OCI-LY3 (cell line): ENCODE measurements around the gene PAM16.

Experiments
- EZH2phosphoT487 ChIP-seq: fragments of 200-600 bp; shearing (Covaris generic); IDR thresholded peaks from 2 replicates; pipeline ENCODE4 v1.6.1; 2018; ENCODE audit warnings: antibody characterized with exemption, mixed run types, low read depth
- TF ChIP-seq, protein P1 (sequence below): fragments of 200-600, 300-600 bp; sonication (generic); IDR thresholded peaks from 2 replicates; pipeline ENCODE4 v1.5.1; 2014; ENCODE audit warnings: antibody characterized with exemption, low read length, low read depth

- TF ChIP-seq, protein P1, sequence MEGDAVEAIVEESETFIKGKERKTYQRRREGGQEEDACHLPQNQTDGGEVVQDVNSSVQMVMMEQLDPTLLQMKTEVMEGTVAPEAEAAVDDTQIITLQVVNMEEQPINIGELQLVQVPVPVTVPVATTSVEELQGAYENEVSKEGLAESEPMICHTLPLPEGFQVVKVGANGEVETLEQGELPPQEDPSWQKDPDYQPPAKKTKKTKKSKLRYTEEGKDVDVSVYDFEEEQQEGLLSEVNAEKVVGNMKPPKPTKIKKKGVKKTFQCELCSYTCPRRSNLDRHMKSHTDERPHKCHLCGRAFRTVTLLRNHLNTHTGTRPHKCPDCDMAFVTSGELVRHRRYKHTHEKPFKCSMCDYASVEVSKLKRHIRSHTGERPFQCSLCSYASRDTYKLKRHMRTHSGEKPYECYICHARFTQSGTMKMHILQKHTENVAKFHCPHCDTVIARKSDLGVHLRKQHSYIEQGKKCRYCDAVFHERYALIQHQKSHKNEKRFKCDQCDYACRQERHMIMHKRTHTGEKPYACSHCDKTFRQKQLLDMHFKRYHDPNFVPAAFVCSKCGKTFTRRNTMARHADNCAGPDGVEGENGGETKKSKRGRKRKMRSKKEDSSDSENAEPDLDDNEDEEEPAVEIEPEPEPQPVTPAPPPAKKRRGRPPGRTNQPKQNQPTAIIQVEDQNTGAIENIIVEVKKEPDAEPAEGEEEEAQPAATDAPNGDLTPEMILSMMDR: no peak
- no peak for TF ChIP-seq EZH2phosphoT487
Measured at GRCh38 chr16:4316108-4316863, 34.8 kb downstream of the PAM16 start.
